ENCODE results near the gene POLR3A. TPM values are rescaled to one million over a fixed set of nuclear protein-coding genes. Genes with fewer than 3 reads are reported as not detected.
"Not testable (repeated sequence)": the region's sequence is repeated elsewhere in the genome, so short reads cannot be mapped to it uniquely, and the experiment has no call there.

The POLR3A gene
- total RNA-seq, 1 donor from 2014 or later = 14.7 TPM

GRCh38 chr10:78071140-78071856 is 42.0 kb upstream of the POLR3A start:
- TF ChIP-seq, protein P1, sequence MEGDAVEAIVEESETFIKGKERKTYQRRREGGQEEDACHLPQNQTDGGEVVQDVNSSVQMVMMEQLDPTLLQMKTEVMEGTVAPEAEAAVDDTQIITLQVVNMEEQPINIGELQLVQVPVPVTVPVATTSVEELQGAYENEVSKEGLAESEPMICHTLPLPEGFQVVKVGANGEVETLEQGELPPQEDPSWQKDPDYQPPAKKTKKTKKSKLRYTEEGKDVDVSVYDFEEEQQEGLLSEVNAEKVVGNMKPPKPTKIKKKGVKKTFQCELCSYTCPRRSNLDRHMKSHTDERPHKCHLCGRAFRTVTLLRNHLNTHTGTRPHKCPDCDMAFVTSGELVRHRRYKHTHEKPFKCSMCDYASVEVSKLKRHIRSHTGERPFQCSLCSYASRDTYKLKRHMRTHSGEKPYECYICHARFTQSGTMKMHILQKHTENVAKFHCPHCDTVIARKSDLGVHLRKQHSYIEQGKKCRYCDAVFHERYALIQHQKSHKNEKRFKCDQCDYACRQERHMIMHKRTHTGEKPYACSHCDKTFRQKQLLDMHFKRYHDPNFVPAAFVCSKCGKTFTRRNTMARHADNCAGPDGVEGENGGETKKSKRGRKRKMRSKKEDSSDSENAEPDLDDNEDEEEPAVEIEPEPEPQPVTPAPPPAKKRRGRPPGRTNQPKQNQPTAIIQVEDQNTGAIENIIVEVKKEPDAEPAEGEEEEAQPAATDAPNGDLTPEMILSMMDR (IDR thresholded peaks at IDR 0.05; ENCODE audit: insufficient read depth, low read length, severe bottlenecking) = no peak
- FAIRE-seq = no peak
- DNase-seq (ENCODE audit: low read depth) = no peak
- Histone ChIP-seq H3K36me3 (ENCODE audit: control insufficient read depth, insufficient read depth, low read length) (no peaks in the 10 kb centered on the region), H3K27me3 (ENCODE audit: control insufficient read depth, insufficient read depth, low read length) (peaks cover 3% of the 10 kb centered on the region), H3K4me3 (ENCODE audit: low read depth, low read length) (no peak overlapping the region)

GRCh38 chr10:78070726-78071125 is 41.4 kb upstream of the POLR3A start:
- TF ChIP-seq, protein P1 (IDR thresholded peaks at IDR 0.05; ENCODE audit: insufficient read depth, low read length, severe bottlenecking) = no peak
- peaks cover 3% of the 10 kb centered on the region for H3K27me3 ChIP-seq (ENCODE audit: control insufficient read depth, insufficient read depth, low read length)
- no peak for DNase-seq (ENCODE audit: low read depth)
- H3K4me3 ChIP-seq (ENCODE audit: low read depth, low read length) = no peak overlapping the region
- no peak for FAIRE-seq
- H3K36me3 ChIP-seq (ENCODE audit: control insufficient read depth, insufficient read depth, low read length) = no peaks in the 10 kb centered on the region

- FAIRE-seq = not testable (repeated sequence)
Measured at GRCh38 chr10:78070064-78070463, 40.7 kb upstream of the POLR3A start.

GRCh38 chr10:78069151-78069550 is 39.8 kb upstream of the POLR3A start:
- peaks cover 3% of the 10 kb centered on the region for H3K27me3 ChIP-seq (ENCODE audit: control insufficient read depth, insufficient read depth, low read length)
- no peak for DNase-seq (ENCODE audit: low read depth)
- TF ChIP-seq, protein P1 (IDR thresholded peaks at IDR 0.05; ENCODE audit: insufficient read depth, low read length, severe bottlenecking) = no peak
- no peaks in the 10 kb centered on the region for H3K36me3 ChIP-seq (ENCODE audit: control insufficient read depth, insufficient read depth, low read length)
- FAIRE-seq = peak; percentile 77
- H3K4me3 ChIP-seq (ENCODE audit: low read depth, low read length) = no peak overlapping the region

More at GRCh38 chr10:78070064-78070463, 40.7 kb upstream of the POLR3A start:
- H3K36me3 ChIP-seq (ENCODE audit: control insufficient read depth, insufficient read depth, low read length); H3K27me3 ChIP-seq (ENCODE audit: control insufficient read depth, insufficient read depth, low read length); H3K4me3 ChIP-seq (ENCODE audit: low read depth, low read length); DNase-seq (ENCODE audit: low read depth): not testable (repeated sequence)

DNA sequence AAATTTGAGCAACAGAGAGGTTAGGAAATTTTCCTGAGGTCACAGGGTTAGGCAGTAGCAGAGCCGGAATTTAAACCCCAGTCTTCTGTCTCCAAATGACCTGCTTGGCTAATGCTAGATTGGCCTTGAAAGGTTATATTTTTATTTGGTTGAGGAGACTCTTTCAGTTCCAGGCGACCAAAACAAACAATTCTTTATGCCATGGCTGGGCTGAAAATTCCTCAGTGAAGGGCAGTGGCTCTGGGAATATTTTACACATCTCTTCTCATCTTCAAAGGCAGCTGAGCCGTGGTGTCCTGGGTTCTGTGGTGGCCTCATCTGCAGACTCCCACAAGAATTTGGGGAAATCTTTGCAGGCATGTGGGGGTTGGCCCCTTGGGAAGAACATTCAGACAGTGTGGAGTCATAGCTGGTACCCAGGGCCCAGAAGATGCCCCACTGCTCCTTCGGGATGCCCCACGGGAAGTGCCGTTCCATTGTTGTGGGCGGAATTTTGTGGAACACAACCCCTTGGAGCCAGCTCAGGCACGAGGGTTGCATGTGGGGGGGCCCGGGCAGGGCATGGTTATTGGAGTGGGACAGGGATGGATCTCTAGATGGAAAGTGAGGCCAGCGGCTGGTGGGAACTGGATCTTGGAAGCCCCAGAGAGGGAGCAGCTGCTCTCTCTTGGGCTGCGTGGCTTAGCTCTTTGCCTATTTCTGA is 37.6 kb upstream of the POLR3A start:
- Histone ChIP-seq H3K4me3 (ENCODE audit: low read depth, low read length) (no peak overlapping the region), H3K27me3 (ENCODE audit: control insufficient read depth, insufficient read depth, low read length) (peaks cover 5% of the 10 kb centered on the region), H3K36me3 (ENCODE audit: control insufficient read depth, insufficient read depth, low read length) (no peaks in the 10 kb centered on the region)
- TF ChIP-seq, protein P1 (IDR thresholded peaks at IDR 0.05; ENCODE audit: insufficient read depth, low read length, severe bottlenecking) = no peak
- DNase-seq (ENCODE audit: low read depth) (no peak), FAIRE-seq (no peak)

GRCh38 chr10:78066012-78066411 is 36.7 kb upstream of the POLR3A start:
- no peaks in the 10 kb centered on the region for H3K36me3 ChIP-seq (ENCODE audit: control insufficient read depth, insufficient read depth, low read length)

More at GRCh38 chr10:78066012-78066411, 36.7 kb upstream of the POLR3A start:
- Histone ChIP-seq H3K4me3 (ENCODE audit: low read depth, low read length) (no peak overlapping the region), H3K27me3 (ENCODE audit: control insufficient read depth, insufficient read depth, low read length) (peaks cover 5% of the 10 kb centered on the region)
- FAIRE-seq (no peak), DNase-seq (ENCODE audit: low read depth) (no peak)
- TF ChIP-seq, protein P1 (IDR thresholded peaks at IDR 0.05; ENCODE audit: insufficient read depth, low read length, severe bottlenecking) = no peak
